T follicular helper cell (primary cell): ENCODE data around the gene IL18RAP.

Experiments used
- DNase-seq: peaks from one replicate; pipeline ENCODE4 v3.0.0-alpha.2; 2020; ENCODE audit warnings: low read depth

The IL18RAP gene

DNA sequence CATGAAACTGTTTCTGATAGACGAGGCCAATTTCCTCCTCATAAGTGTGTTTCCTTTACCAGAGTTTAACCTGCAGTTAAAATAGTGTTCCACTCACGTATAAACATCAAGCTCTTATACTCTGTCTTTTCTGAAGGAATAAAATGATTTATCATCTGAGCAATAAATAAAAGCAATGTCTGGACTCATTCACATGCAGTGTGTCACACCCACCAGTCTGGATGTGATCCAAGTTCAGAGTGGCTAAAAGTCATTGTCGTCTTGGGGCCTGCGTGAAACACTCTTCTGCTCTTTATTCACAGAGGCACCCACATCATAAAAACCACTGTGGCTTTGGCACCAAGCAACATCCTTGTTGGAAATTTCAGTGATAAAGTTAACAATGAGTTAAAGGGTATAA lies 30.5 kb downstream of the IL18RAP start:
- DNase-seq: no peak

GRCh38 chr2:102455061-102455670 lies 32.2 kb downstream of the IL18RAP start:
- DNase-seq: no peak

DNA sequence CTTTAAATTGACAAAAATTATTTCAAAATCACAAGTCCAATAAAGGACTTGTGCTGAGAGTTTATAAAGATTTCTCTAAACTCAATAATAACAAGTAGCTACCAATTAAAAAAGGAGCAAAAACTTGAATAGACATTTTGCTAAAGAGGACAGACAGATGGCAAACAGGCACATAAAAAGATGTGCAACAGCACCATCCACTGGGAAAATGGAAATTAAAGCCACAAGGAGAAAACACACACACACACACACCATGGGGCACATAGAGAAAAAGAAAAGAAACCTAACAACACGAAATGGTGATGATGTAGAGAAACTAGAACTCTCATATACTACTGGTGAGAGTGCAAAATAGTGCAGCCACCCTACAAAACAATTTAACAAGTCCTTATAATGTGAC lies 37.5 kb downstream of the IL18RAP start:
- DNase-seq: no peak

- no peak for DNase-seq
These were observed 38.2 kb downstream of the IL18RAP start for GRCh38 chr2:102461188-102461587.

- no peak for DNase-seq
These were observed 40.2 kb downstream of the IL18RAP start for GRCh38 chr2:102463160-102463559.

DNA sequence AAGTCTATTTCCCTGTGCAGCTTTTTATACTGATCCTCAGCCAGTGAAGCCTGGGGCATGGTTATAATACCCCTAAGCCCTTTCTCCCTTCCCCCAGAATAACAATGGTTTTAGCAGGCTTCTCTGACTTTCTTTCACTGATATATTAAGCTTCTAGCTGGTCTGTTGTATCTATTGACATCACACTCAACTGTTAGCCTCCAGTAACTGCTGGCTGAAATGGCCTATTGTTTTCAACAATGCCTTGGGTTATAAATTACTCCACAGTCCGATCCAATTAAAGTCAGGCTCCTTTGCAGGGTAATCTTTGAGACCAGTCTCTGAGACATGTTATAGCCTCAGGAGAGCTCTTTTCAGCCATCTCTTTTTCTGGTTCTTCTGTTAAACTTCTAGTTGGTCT lies 47.2 kb downstream of the IL18RAP start:
- DNase-seq: no peak

DNA sequence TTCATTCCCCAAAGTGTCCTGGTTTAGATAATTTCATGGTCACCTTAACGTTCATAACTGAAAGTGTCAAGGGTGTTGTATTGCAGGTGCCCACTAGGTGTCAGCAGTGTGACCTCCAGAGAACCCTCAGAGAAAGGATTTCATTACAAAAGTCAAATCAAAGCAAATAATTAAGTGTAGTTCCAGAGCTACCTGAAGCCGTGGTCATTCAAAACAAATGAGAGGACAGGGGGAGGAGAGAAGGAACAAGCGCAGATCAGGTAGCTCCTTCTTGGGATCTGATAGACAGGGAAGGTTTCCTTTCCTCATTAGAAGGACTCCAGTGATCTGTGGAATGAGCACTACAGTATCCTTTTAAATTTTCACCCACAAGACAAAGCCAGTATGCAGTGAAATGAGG lies 50.1 kb downstream of the IL18RAP start, which contains the start of gene SLC9A4:
SLC9A4 (plus strand) TSS at position 207 of the 400 bp plus-strand sequence. CDS start 534 bp downstream, outside the sequence.
- peak; percentile 15 for DNase-seq

DNA sequence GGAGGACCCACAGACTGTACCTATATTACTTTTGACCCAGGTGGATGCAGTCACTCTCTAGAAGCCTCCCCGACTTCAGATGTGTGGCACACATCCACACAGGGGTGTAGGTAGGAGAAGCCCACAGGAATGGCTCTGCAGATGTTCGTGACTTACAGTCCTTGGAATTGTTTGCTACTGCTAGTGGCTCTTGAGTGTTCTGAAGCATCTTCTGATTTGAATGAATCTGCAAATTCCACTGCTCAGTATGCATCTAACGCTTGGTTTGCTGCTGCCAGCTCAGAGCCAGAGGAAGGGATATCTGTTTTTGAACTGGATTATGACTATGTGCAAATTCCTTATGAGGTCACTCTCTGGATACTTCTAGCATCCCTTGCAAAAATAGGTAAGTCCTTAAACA lies 50.7 kb downstream of the IL18RAP start:
- no peak for DNase-seq

DNA sequence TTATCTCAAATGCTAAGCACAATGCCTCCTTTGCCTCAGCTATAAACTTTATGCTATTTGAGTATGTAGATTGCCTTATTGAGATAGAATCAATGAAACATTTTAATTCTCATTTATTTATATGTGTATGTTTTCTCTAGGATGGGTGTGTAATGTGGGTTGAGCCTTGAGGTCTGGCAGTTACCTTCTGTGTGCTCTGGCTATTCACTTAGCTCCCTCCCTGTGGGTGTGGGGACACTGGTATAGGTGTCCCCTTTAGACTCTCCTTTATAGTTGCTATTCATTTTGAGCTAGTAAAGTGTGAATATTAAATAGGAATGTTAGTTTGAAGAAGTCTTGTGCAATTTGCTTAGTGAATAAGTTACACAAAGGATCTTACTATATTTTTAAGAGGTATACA lies 51.8 kb downstream of the IL18RAP start:
- no peak for DNase-seq

DNA sequence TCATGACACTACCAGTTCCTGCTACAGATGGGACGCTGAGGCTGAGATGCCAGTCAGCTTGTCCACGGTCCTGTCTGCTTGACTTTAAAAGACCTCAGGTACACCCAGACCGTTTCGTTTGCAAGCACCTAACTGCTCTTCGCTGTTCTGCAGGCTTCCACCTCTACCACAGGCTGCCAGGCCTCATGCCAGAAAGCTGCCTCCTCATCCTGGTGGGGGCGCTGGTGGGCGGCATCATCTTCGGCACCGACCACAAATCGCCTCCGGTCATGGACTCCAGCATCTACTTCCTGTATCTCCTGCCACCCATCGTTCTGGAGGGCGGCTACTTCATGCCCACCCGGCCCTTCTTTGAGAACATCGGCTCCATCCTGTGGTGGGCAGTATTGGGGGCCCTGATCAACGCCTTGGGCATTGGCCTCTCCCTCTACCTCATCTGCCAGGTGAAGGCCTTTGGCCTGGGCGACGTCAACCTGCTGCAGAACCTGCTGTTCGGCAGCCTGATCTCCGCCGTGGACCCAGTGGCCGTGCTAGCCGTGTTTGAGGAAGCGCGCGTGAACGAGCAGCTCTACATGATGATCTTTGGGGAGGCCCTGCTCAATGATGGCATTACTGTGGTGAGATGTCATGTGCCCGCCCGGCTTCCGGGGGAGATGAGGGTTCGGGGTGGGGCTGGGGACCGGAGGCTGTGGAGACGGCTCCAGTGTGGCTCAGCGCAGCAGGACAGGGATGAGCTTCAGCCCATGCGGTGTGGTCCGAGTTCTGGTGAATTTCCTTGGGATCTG lies 55.9 kb downstream of the IL18RAP start:
- no peak for DNase-seq

DNA sequence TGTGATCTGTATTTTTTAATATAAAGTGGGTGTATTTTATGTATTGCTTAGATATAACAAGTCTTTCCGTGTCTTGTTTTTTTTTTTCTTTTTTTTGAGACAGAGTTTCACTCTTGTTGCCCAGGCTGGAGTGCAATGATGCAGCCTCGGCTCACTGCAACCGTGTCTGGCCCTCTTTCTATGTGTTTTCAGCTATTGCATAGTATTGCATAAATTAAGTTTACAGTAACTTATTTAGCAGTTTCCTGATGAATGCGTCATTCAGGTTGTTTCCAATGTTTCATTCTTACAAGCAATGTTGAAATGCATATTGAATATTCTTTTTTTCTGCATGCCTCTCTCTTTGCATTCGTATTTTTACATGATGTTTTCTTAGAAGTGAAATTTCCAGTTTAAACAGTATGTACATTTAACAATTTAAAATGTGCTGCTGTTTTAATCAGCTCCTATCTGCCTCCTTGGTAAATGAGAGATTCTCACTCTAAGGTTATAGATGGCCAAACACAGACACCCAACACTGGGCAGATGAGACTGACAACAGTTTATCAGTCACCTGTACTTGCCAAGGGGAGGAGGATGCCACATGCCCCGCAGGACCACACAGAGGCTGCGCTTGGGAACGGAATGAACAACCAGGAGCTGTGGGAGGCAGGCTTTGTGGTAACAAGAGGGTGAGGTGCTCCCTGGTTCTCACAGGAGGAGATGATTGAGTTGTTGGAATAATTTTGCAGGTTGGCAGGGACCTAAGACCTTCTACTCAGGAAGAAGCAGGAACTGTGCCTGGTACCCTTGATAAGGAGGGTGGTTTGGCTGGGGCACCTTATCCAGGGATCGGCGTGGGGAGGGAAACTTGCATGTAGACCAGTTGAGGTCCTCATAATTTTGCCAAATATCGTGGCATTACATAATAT lies 57.6 kb downstream of the IL18RAP start:
- DNase-seq: no peak

- no peak for DNase-seq
These were observed 59.0 kb downstream of the IL18RAP start for GRCh38 chr2:102481931-102482330.

- no peak for DNase-seq
These were observed 60.1 kb downstream of the IL18RAP start for GRCh38 chr2:102483086-102483485.

DNA sequence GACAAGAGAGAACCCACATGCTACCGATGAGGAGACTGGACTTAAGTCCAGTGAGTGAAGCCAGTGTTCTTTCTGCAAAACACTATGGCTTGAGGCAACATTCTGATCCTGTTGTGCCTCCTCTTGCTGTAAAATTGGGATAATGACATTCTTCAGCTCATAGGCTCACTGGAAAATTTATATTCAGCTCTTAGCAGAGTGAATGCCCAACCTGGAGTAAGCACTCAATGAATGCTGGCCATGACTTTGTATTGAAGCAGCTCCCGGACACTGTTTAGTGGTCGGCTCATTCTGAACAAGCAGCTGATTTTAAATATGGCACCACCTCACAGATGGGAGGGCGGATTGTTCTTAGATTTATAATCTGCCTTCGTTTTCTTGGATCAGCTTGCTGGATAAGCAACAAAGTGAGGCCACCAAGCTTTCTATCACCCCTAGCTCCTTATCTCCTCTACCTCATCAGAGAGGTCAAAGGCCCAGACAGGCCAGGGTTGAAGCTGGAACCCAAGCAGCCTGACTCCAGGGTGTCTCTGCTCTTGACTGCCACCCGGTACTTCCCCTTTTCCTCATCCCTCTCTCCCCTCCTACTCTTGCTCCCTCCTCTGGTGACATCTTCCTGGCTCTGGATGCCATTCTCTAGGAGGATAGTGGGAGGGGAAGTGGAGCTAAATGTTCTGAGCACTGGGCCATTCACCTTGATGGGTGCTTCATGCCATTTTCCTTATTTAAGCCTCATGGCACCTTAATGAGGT lies 61.5 kb downstream of the IL18RAP start:
- no peak for DNase-seq

- no peak for DNase-seq
These were observed 62.3 kb downstream of the IL18RAP start for GRCh38 chr2:102485147-102485785.

- no peak for DNase-seq
These were observed 64.2 kb downstream of the IL18RAP start for GRCh38 chr2:102486941-102487702.

- DNase-seq: no peak
These were observed 65.0 kb downstream of the IL18RAP start for GRCh38 chr2:102487761-102488462.

- no peak for DNase-seq
These were observed 66.7 kb downstream of the IL18RAP start for GRCh38 chr2:102489646-102490045.

DNA sequence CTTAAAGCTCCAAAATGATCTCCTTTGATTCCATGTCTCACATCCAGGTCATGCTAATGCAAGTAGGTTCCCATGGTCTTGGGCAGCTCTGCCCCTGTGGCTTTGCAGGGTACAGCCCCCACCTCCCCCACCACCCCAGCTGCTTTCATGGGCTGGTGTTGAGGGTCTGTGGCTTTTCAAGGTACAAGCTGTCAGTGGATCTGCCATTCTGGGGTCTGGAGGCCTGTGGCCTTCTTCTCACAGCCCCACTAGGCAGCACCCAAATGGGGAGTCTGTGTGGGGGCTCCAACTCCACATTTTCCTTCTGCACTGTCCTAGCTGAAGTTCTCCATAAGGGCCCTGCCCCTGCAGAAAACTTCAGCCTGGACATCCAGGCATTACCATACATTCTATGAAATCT lies 69.0 kb downstream of the IL18RAP start:
- no peak for DNase-seq

DNA sequence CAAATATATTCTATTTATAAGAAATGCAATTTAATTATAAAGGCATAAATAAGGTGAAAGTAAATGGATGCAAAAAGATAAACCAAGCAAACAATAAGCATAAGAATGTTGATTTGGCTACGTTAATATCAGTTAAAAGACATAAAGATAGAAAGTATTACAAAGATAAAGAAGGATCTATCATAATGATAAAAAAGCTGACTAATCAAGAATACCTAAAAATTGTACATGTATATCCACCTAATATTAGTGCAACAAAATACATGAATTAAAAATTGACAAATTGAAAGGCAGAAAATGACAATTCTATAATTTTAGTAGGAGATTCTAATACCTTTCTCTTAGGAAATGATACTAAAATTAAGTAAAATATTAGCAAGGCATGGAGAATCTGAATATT lies 71.6 kb downstream of the IL18RAP start:
- DNase-seq: no peak
